ENCODE results near the gene ZNF611. TPM values are rescaled to one million over a fixed set of nuclear protein-coding genes. Genes with fewer than 3 reads are reported as not detected.

ZNF611 gene
- polyA plus RNA-seq, 3 donors = 16.3 to 25.6 (median 23.1) TPM

- DNase-seq (ENCODE audit: extremely low read depth in 1 of 11, low read depth in 9 of 11, low spot score in 4 of 11) = no peak
These were observed 76.2 kb downstream of the ZNF611 start for GRCh38 chr19:52658595-52658994.

- no peak for DNase-seq (ENCODE audit: extremely low read depth in 1 of 11, low read depth in 9 of 11, low spot score in 4 of 11)
These were observed 81.7 kb downstream of the ZNF611 start for GRCh38 chr19:52653161-52653560.

Other genes starting within 250 kb of the ZNF611 start
- 10 to 100 TPM in 2 of 3 donors, 1 to 10 TPM in 1; 9.4 to 20.9 (median 12.7) TPM for gene ZNF808, start 207.4 kb downstream of the ZNF611 start, polyA plus RNA-seq (ENCODE audit: insufficient read length in 3 of 3)
- gene ZNF701, start 164.8 kb downstream of the ZNF611 start, polyA plus RNA-seq (ENCODE audit: insufficient read length in 3 of 3) = 10 to 100 TPM; 13.3 to 21.6 (median 17.6) TPM
- 100 to 1,000 TPM in 1 of 3 donors, 10 to 100 TPM in 2; 59.9 to 191 (median 85.8) TPM for gene ZNF83, start 96.7 kb downstream of the ZNF611 start, polyA plus RNA-seq (ENCODE audit: insufficient read length in 3 of 3)
- gene ZNF600, start 51.7 kb upstream of the ZNF611 start, polyA plus RNA-seq (ENCODE audit: insufficient read length in 3 of 3) = 10 to 100 TPM in 1 of 3 donors, 1 to 10 TPM in 2; 6.5 to 13.0 (median 9.4) TPM
- 10 to 100 TPM; 17.8 to 23.1 (median 19.0) TPM for gene ZNF28, start 86.6 kb upstream of the ZNF611 start, polyA plus RNA-seq (ENCODE audit: insufficient read length in 3 of 3)
- 10 to 100 TPM; 33.1 to 53.7 (median 45.2) TPM for gene ZNF468, start 122.6 kb upstream of the ZNF611 start, polyA plus RNA-seq (ENCODE audit: insufficient read length in 3 of 3)
- gene ZNF320, start 162.6 kb upstream of the ZNF611 start, polyA plus RNA-seq (ENCODE audit: insufficient read length in 3 of 3) = 10 to 100 TPM; 22.6 to 64.4 (median 31.3) TPM
- gene ZNF888, start 188.4 kb upstream of the ZNF611 start, polyA plus RNA-seq (ENCODE audit: insufficient read length in 3 of 3) = 10 to 100 TPM; 12.2 to 15.3 (median 13.0) TPM
- 10 to 100 TPM; 14.1 to 18.3 (median 16.8) TPM for gene ZNF816, start 227.8 kb upstream of the ZNF611 start, polyA plus RNA-seq (ENCODE audit: insufficient read length in 3 of 3)